HUES48 (cell line): ENCODE results near the gene ATP1A2.
A peak's percentile ranks its signal among the peaks of the same experiment; 100 is the strongest.

Experiments used
- H3K27ac ChIP-seq: one replicate; pipeline ENCODE4 v1.7.0; 2013; ENCODE audit warnings: low read depth, low read length, inconsistent platforms
- H3K27me3 ChIP-seq: 2 replicates; pipeline ENCODE4 v1.6.1; 2013; ENCODE audit warnings: mild to moderate bottlenecking, low read length; ENCODE audit not compliant: control insufficient read depth, insufficient read depth
- H3K36me3 ChIP-seq: 2 replicates; pipeline ENCODE4 v1.6.1; 2013; ENCODE audit warnings: low read length; ENCODE audit not compliant: control insufficient read depth, insufficient read depth
- H3K4me1 ChIP-seq: 2 replicates; pipeline ENCODE4 v1.6.1; 2013; ENCODE audit warnings: mild to moderate bottlenecking, low read length; ENCODE audit not compliant: control insufficient read depth, insufficient read depth
- H3K4me3 ChIP-seq: 2 replicates; pipeline ENCODE4 v1.5.1; 2013; ENCODE audit warnings: mild to moderate bottlenecking, low read depth, low read length
- H3K9ac ChIP-seq: 2 replicates; pipeline ENCODE4 v1.6.1; 2013; ENCODE audit warnings: mild to moderate bottlenecking, low read depth, low read length, moderate library complexity
- H3K9me3 ChIP-seq: 2 replicates; pipeline ENCODE4 v1.6.1; 2013; ENCODE audit warnings: low read length; ENCODE audit not compliant: control insufficient read depth, insufficient read depth

ATP1A2 gene

GRCh38 chr1:160164121-160164520 lies 48.6 kb downstream of the ATP1A2 start:
- Histone ChIP-seq H3K36me3 (no peaks in the 10 kb centered on the region), H3K27ac (no peak overlapping the region), H3K9ac (no peak overlapping the region), H3K4me3 (no peak overlapping the region), H3K27me3 (0 out of 2 replicates have a peak, but pooled peaks cover 7% of the 10 kb centered on the region), H3K9me3 (no peaks in the 10 kb centered on the region), H3K4me1 (peaks cover 25% of the 10 kb centered on the region)

GRCh38 chr1:160166166-160166868 lies 50.8 kb downstream of the ATP1A2 start:
- no peak overlapping the region for H3K4me3 ChIP-seq
- 0 out of 2 replicates have a peak, but pooled peaks cover 10% of the 10 kb centered on the region for H3K27me3 ChIP-seq
- H3K9ac ChIP-seq, result no peak overlapping the region
- no peak overlapping the region for H3K27ac ChIP-seq
- no peaks in the 10 kb centered on the region for H3K9me3 ChIP-seq
- H3K36me3 ChIP-seq, result no peaks in the 10 kb centered on the region
- peaks cover 45% of the 10 kb centered on the region for H3K4me1 ChIP-seq

- Histone ChIP-seq H3K4me3 (no peak overlapping the region), H3K27me3 (peaks cover 14% of the 10 kb centered on the region; the same call in 1 of the 2 replicates), H3K9me3 (no peaks in the 10 kb centered on the region), H3K4me1 (peaks cover 50% of the 10 kb centered on the region), H3K9ac (no peak overlapping the region), H3K27ac (no peak overlapping the region), H3K36me3 (no peaks in the 10 kb centered on the region)
Measured at GRCh38 chr1:160167056-160167455, 51.5 kb downstream of the ATP1A2 start.

DNA sequence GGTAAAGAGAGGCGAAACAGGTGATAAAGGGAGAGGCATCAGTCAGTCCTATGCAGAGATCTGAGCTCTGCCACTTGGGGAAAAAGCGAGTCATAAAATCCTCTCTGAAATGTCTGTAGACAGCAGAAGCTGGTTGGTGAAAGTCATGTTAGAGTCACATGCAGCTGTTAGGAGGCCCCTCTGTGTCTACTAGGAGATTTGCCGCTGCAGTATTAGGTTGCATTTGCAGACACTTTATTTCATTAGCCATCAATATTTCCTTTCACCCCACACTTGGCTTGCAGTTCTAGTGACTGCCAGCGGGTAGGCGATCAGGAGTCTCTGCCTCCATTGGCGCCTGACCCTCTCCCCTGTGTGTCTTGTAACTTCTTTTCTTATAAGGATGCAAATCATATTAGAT lies 52.0 kb downstream of the ATP1A2 start:
- Histone ChIP-seq H3K4me1 (peaks cover 50% of the 10 kb centered on the region), H3K27me3 (peaks cover 15% of the 10 kb centered on the region; the same call in 1 of the 2 replicates), H3K9ac (no peak overlapping the region), H3K4me3 (no peak overlapping the region), H3K27ac (no peak overlapping the region), H3K36me3 (no peaks in the 10 kb centered on the region), H3K9me3 (no peaks in the 10 kb centered on the region)

GRCh38 chr1:160168016-160168415 lies 52.5 kb downstream of the ATP1A2 start:
- peaks cover 51% of the 10 kb centered on the region for H3K4me1 ChIP-seq

GRCh38 chr1:160168609-160169369 lies 53.2 kb downstream of the ATP1A2 start:
- H3K27ac ChIP-seq, result peak overlapping the region; percentile 98
- peaks cover 51% of the 10 kb centered on the region for H3K4me1 ChIP-seq
- H3K4me3 ChIP-seq, result peak overlapping the region; percentile 38
- no peaks in the 10 kb centered on the region for H3K9me3 ChIP-seq
- H3K27me3 ChIP-seq, result peaks cover 26% of the 10 kb centered on the region; the same call in 1 of the 2 replicates
- H3K9ac ChIP-seq, result no peak overlapping the region
- no peaks in the 10 kb centered on the region for H3K36me3 ChIP-seq

More at GRCh38 chr1:160168016-160168415, 52.5 kb downstream of the ATP1A2 start:
- Histone ChIP-seq H3K9ac (no peak overlapping the region), H3K36me3 (no peaks in the 10 kb centered on the region), H3K4me3 (no peak overlapping the region), H3K27ac (no peak overlapping the region), H3K9me3 (no peaks in the 10 kb centered on the region), H3K27me3 (peaks cover 20% of the 10 kb centered on the region; the same call in 1 of the 2 replicates)

- H3K27me3 ChIP-seq, result peaks cover 26% of the 10 kb centered on the region
- peak overlapping the region; percentile 98 for H3K27ac ChIP-seq
- H3K9me3 ChIP-seq, result no peaks in the 10 kb centered on the region
- peaks cover 51% of the 10 kb centered on the region for H3K4me1 ChIP-seq
- H3K4me3 ChIP-seq, result peak overlapping the region; percentile 38
- no peaks in the 10 kb centered on the region for H3K36me3 ChIP-seq
- peak overlapping the region; percentile 38 for H3K9ac ChIP-seq
Measured at GRCh38 chr1:160169553-160170399, 54.2 kb downstream of the ATP1A2 start.

GRCh38 chr1:160171354-160171753 lies 55.8 kb downstream of the ATP1A2 start:
- no peak overlapping the region for H3K9ac ChIP-seq
- H3K36me3 ChIP-seq, result no peaks in the 10 kb centered on the region
- no peak overlapping the region for H3K4me3 ChIP-seq
- H3K27ac ChIP-seq, result peak overlapping the region; percentile 69
- H3K27me3 ChIP-seq, result peaks cover 26% of the 10 kb centered on the region
- H3K9me3 ChIP-seq, result no peaks in the 10 kb centered on the region
- peaks cover 51% of the 10 kb centered on the region for H3K4me1 ChIP-seq

GRCh38 chr1:160171980-160172379 lies 56.4 kb downstream of the ATP1A2 start:
- Histone ChIP-seq H3K4me3 (no peak overlapping the region), H3K9me3 (no peaks in the 10 kb centered on the region), H3K27me3 (peaks cover 22% of the 10 kb centered on the region), H3K27ac (peak overlapping the region; percentile 69), H3K4me1 (peaks cover 51% of the 10 kb centered on the region), H3K9ac (no peak overlapping the region), H3K36me3 (no peaks in the 10 kb centered on the region)

DNA sequence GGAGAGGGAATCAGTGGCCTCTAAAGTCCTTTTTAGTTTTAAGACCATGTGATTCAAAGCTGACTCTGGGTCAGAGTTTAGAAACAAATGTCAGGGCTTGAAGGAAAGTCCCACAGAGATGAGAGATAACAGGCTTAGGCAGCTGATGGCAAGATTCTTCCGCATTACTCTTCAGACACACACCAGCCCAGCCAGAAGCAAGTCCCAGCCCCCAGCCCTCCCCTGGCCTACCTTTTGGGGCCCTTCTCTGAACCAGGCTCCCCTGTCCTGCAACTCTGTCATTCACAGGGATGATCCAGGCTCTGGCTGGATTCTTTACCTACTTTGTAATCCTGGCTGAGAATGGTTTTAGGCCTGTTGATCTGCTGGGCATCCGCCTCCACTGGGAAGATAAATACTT lies 61.7 kb downstream of the ATP1A2 start:
- H3K27me3 ChIP-seq, result peaks cover 11% of the 10 kb centered on the region; the same call in 1 of the 2 replicates
- no peaks in the 10 kb centered on the region for H3K9me3 ChIP-seq
- H3K9ac ChIP-seq, result no peak overlapping the region
- no peak overlapping the region for H3K4me3 ChIP-seq
- peak overlapping the region; percentile 40 for H3K27ac ChIP-seq
- H3K36me3 ChIP-seq, result no peaks in the 10 kb centered on the region
- peaks cover 13% of the 10 kb centered on the region for H3K4me1 ChIP-seq
